HepG2 (cell line): ENCODE measurements around the gene RAD52. TPM values are rescaled to one million over a fixed set of nuclear protein-coding genes. Genes with fewer than 3 reads are reported as not detected.

Experiments
- CHD2 ChIP-seq: IDR thresholded peaks from 2 replicates; pipeline ENCODE4 v1.6.1; 2011; ENCODE audit warnings: low read depth, low read length, improper control_type of control experiment
- HHEX ChIP-seq: IDR thresholded peaks from 2 replicates; pipeline ENCODE4 v1.6.1; 2016; ENCODE audit warnings: control low read depth
- HNRNPK ChIP-seq: fragments of 200-400 bp; formaldehyde crosslinking; IDR thresholded peaks from 2 replicates; pipeline ENCODE4 v1.6.1; 2018; ENCODE audit warnings: low read length, low read depth, moderate library complexity, mild to moderate bottlenecking; ENCODE audit not compliant: poor library complexity, severe bottlenecking
- HNRNPLL ChIP-seq: fragments of 200-400 bp; formaldehyde crosslinking; IDR thresholded peaks from 2 replicates; pipeline ENCODE4 v1.6.1; 2017; ENCODE audit warnings: mild to moderate bottlenecking, low read depth, low read length; ENCODE audit not compliant: poor library complexity, severe bottlenecking
- RCOR2 ChIP-seq: IDR thresholded peaks from 2 replicates; pipeline ENCODE4 v1.6.1; 2016; ENCODE audit warnings: missing biosample characterization, missing genetic modification reagents
- RORA ChIP-seq: sonication (generic); formaldehyde crosslinking; IDR thresholded peaks from 2 replicates; pipeline ENCODE4 v1.5.0; 2020; ENCODE audit warnings: mild to moderate bottlenecking, missing genetic modification reagents, moderate library complexity
- SKI ChIP-seq: fragments of 450-650 bp; IDR thresholded peaks from one replicate; pipeline ENCODE4 v1.6.1; 2018; ENCODE audit warnings: mild to moderate bottlenecking; ENCODE audit not compliant: partially characterized antibody
- SMAD3 ChIP-seq: sonication (generic); formaldehyde crosslinking; IDR thresholded peaks from 2 replicates; pipeline ENCODE4 v1.4.0; 2020; ENCODE audit warnings: missing genetic modification reagents
- ZBTB7A ChIP-seq: sonication (generic); formaldehyde crosslinking; IDR thresholded peaks from 2 replicates; pipeline ENCODE4 v1.8.0; 2022; ENCODE audit warnings: mild to moderate bottlenecking, missing genetic modification reagents
- ZNF558 ChIP-seq: sonication (generic); formaldehyde crosslinking; IDR thresholded peaks from 2 replicates; pipeline ENCODE4 v1.9.0; 2022; ENCODE audit warnings: mild to moderate bottlenecking, missing genetic modification reagents, borderline replicate concordance
- ZNF605 ChIP-seq: sonication (generic); formaldehyde crosslinking; IDR thresholded peaks from 2 replicates; pipeline ENCODE4 v1.8.0; 2022; ENCODE audit warnings: mild to moderate bottlenecking, missing genetic modification reagents
- ZNF788 ChIP-seq: sonication (generic); formaldehyde crosslinking; IDR thresholded peaks from 2 replicates; pipeline ENCODE4 v1.5.0; 2020; ENCODE audit warnings: mild to moderate bottlenecking, missing genetic modification reagents, borderline replicate concordance
- ZNF839 ChIP-seq: sonication (generic); formaldehyde crosslinking; IDR thresholded peaks from 2 replicates; pipeline ENCODE4 v1.4.0; 2020; ENCODE audit warnings: missing genetic modification reagents, mild to moderate bottlenecking, borderline replicate concordance
- polyA plus RNA-seq, 8 experiments: library from polyadenylated mRNA; depleted of rRNA in 3 of 8; stranded (reverse) in 7 of 8; unstranded in 1 of 8; fragments of >200 nt; fragmentation: Illumina TruSeq in 4 of 8; extraction: Trizol in 4 of 8; gene quantifications; 2 replicates each; pipeline versions ENCODE4 v1.2.1 to v1.2.3, GENCODE V29; 2011 to 2016; ENCODE audit warnings: low read depth in 4 of 8, missing spikeins in 1 of 8, mixed read lengths in 1 of 8; ENCODE audit not compliant: insufficient read depth in 1 of 8
- total RNA-seq, 5 experiments: library from RNA; depleted of rRNA; stranded (reverse); fragments of >200 nt; fragmentation: Illumina TruSeq; extraction: Trizol; gene quantifications; 2 replicates each; pipeline ENCODE4 v1.2.3, GENCODE V29; 2016; ENCODE audit warnings: low read depth in 1 of 5
- TF ChIP-seq, protein P1 (sequence below): IDR thresholded peaks from 2 replicates; pipeline ENCODE4 v1.6.1; 2012; ENCODE audit warnings: low read length, improper control_type of control experiment
- TF ChIP-seq, protein P2 (sequence below): sonication (generic); formaldehyde crosslinking; IDR thresholded peaks from 2 replicates; pipeline ENCODE4 v1.4.0; 2020; ENCODE audit warnings: missing genetic modification reagents, borderline replicate concordance
- TF ChIP-seq, protein P3 (sequence below): IDR thresholded peaks from 2 replicates; pipeline ENCODE4 v1.6.1; 2016; ENCODE audit warnings: mild to moderate bottlenecking, missing biosample characterization, missing genetic modification reagents
- TF ChIP-seq, protein P4 (sequence below): sonication (generic); formaldehyde crosslinking; IDR thresholded peaks from 2 replicates; pipeline ENCODE4 v1.4.0; 2020; ENCODE audit warnings: missing genetic modification reagents
- TF ChIP-seq, protein P5 (sequence below): sonication (generic); formaldehyde crosslinking; IDR thresholded peaks from 2 replicates; pipeline ENCODE4 v1.5.0; 2020; ENCODE audit warnings: missing genetic modification reagents

Gene RAD52
- total and polyA plus RNA-seq, 2 of the 13 experiments (the other 11 are each of a cell fraction or from before 2014, with no cell fraction given), result 14.3 to 19.9 TPM

DNA sequence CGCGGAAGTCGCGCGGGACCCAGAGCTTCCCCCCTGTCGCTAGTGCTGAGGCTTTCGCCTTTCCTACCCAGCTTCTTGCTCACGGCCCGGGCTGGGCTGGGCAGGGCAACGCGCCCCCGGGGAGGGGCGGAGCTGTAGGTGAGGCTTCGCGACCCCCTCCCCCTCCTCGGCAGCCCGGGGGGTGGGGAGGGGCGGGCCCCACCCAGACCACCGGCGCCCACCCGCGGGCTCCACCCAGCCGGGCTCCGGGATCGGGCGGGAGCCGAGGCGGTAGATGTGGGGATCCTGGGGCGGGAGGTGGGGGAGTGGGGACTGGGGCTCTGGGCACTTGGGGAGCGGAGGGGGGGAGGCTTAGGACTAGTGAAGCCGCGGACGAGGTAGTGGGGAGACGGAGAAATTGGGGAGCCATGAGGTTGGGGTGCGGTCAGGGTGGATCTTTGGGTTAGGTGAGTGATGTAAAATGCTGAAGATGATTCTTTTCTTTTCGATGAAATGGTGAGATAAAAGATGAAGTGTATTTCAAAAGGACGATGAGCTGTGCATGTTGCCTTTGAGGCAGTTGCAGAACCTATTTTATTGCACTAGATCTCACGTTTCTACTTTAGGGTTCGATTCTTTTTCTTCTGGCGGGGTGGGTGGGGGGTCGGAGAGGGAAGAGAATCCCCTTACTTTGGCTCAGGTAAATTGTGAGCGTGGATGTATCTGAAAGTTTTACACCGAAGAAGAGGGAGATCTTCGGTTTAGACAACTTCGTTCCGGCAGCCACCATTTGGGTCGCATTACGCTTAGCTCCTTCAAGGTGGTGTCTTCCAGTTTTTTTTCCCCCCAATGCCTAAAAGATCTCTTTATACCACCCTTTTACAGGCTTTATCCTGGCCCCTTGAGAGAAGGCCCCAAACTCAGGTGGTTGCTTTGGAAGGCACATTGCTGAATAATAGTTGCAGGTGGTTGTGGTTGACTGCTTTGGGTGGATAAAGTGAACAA is 42.1 kb upstream of the RAD52 start (continued):
- TF ChIP-seq, protein P1, sequence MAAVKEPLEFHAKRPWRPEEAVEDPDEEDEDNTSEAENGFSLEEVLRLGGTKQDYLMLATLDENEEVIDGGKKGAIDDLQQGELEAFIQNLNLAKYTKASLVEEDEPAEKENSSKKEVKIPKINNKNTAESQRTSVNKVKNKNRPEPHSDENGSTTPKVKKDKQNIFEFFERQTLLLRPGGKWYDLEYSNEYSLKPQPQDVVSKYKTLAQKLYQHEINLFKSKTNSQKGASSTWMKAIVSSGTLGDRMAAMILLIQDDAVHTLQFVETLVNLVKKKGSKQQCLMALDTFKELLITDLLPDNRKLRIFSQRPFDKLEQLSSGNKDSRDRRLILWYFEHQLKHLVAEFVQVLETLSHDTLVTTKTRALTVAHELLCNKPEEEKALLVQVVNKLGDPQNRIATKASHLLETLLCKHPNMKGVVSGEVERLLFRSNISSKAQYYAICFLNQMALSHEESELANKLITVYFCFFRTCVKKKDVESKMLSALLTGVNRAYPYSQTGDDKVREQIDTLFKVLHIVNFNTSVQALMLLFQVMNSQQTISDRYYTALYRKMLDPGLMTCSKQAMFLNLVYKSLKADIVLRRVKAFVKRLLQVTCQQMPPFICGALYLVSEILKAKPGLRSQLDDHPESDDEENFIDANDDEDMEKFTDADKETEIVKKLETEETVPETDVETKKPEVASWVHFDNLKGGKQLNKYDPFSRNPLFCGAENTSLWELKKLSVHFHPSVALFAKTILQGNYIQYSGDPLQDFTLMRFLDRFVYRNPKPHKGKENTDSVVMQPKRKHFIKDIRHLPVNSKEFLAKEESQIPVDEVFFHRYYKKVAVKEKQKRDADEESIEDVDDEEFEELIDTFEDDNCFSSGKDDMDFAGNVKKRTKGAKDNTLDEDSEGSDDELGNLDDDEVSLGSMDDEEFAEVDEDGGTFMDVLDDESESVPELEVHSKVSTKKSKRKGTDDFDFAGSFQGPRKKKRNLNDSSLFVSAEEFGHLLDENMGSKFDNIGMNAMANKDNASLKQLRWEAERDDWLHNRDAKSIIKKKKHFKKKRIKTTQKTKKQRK, result no peak
- TF ChIP-seq HHEX (no peak), HNRNPK (peak; percentile 64), ZNF558 (CRISPR knock-in tag) (0 out of 2 replicates have a peak, but pooled peaks have one; percentile 23), SMAD3 (0 out of 2 replicates have a peak, but pooled peaks have one; percentile 3), RORA (CRISPR knock-in tag) (0 out of 2 replicates have a peak, but pooled peaks have one; percentile 1), ZBTB7A (CRISPR knock-in tag) (peak; percentile 66; the same call in 1 of the 2 replicates), ZNF605 (CRISPR knock-in tag) (no peak), RCOR2 (CRISPR knock-in tag) (no peak), HNRNPLL (peak; percentile 13), ZNF839 (CRISPR knock-in tag) (no peak), CHD2 (0 out of 2 replicates have a peak, but pooled peaks have one; percentile 33), SKI (peak; percentile 5), ZNF788 (CRISPR knock-in tag) (peak; percentile 13; the same call in 1 of the 2 replicates)
- TF ChIP-seq, protein P2, sequence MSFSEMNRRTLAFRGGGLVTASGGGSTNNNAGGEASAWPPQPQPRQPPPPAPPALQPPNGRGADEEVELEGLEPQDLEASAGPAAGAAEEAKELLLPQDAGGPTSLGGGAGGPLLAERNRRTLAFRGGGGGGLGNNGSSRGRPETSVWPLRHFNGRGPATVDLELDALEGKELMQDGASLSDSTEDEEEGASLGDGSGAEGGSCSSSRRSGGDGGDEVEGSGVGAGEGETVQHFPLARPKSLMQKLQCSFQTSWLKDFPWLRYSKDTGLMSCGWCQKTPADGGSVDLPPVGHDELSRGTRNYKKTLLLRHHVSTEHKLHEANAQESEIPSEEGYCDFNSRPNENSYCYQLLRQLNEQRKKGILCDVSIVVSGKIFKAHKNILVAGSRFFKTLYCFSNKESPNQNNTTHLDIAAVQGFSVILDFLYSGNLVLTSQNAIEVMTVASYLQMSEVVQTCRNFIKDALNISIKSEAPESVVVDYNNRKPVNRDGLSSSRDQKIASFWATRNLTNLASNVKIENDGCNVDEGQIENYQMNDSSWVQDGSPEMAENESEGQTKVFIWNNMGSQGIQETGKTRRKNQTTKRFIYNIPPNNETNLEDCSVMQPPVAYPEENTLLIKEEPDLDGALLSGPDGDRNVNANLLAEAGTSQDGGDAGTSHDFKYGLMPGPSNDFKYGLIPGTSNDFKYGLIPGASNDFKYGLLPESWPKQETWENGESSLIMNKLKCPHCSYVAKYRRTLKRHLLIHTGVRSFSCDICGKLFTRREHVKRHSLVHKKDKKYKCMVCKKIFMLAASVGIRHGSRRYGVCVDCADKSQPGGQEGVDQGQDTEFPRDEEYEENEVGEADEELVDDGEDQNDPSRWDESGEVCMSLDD (CRISPR knock-in tag), result 0 out of 2 replicates have a peak, but pooled peaks have one; percentile 11
- TF ChIP-seq, protein P3, sequence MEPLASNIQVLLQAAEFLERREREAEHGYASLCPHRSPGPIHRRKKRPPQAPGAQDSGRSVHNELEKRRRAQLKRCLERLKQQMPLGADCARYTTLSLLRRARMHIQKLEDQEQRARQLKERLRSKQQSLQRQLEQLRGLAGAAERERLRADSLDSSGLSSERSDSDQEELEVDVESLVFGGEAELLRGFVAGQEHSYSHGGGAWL (CRISPR knock-in tag), result 0 out of 2 replicates have a peak, but pooled peaks have one; percentile 12
- TF ChIP-seq, protein P4, sequence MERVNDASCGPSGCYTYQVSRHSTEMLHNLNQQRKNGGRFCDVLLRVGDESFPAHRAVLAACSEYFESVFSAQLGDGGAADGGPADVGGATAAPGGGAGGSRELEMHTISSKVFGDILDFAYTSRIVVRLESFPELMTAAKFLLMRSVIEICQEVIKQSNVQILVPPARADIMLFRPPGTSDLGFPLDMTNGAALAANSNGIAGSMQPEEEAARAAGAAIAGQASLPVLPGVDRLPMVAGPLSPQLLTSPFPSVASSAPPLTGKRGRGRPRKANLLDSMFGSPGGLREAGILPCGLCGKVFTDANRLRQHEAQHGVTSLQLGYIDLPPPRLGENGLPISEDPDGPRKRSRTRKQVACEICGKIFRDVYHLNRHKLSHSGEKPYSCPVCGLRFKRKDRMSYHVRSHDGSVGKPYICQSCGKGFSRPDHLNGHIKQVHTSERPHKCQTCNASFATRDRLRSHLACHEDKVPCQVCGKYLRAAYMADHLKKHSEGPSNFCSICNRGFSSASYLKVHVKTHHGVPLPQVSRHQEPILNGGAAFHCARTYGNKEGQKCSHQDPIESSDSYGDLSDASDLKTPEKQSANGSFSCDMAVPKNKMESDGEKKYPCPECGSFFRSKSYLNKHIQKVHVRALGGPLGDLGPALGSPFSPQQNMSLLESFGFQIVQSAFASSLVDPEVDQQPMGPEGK (CRISPR knock-in tag), result peak; percentile 76
- TF ChIP-seq, protein P5, sequence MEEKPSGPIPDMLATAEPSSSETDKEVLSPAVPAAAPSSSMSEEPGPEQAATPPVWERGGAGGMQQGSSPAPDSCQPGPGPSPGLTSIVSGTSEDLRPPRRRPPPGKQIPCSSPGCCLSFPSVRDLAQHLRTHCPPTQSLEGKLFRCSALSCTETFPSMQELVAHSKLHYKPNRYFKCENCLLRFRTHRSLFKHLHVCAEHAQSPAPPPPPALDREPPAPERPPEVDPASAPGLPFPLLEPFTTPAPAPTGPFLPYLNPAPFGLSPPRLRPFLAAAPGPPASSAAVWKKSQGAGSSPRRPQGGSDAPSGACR (CRISPR knock-in tag), result peak; percentile 24; the same call in 1 of the 2 replicates
